22Rv1 (cell line): ENCODE measurements around the gene TKTL1.

Source experiments
- H3K27ac ChIP-seq: fragments of 450-650 bp; 2 replicates; pipeline ENCODE4 v1.5.1; 2017
- ZFX ChIP-seq: fragments of 450-650 bp; IDR thresholded peaks from 2 replicates; pipeline ENCODE4 v1.6.1; 2017; ENCODE audit warnings: antibody characterized with exemption, borderline replicate concordance
- TF ChIP-seq, protein P1 (sequence below): fragments of 450-650 bp; IDR thresholded peaks from 2 replicates; pipeline ENCODE4 v1.5.1; 2017; ENCODE audit warnings: mild to moderate bottlenecking

Gene TKTL1

DNA sequence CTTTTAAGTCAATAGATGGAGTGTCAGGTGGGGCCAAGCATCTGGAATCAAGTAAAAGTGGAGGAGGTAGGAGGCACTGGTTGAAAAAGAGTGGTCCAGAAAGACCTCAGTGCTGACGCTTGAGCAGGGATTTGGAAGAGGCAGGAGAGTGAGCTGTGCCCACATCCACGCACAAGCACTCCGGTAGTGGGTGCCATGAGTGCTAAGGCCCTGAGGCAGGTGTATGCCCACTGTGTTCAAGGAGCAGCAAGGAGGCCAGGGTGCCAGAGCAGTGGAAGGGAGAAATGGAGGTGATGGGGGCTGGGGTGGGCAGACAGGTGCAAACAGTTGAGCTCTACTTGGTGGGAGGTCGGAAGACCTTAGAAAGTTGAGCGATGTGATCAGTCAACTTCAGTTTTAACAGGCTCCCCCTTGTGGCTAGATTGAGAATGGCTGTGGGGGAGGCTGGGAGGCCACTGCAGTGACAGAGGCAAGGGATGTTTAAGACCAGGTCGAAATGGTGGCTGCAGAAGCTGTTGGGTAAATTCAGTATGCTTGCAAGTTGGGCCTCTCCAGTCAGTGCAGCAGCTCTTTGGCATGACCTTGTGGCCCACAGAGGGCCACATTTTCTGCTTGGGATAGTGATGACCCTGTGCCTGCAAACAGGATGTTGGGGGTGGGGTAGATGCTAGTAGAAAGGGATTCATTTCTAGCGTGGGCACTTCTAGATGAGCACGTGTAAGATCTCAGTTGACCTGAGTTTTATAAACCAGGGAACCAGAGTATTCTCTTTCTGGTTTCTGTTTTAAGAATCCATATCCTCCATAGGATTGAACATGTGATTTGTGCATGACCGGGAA lies 12.7 kb downstream of the TKTL1 start:
- TF ChIP-seq ZFX, result no peak
- TF ChIP-seq, protein P1, sequence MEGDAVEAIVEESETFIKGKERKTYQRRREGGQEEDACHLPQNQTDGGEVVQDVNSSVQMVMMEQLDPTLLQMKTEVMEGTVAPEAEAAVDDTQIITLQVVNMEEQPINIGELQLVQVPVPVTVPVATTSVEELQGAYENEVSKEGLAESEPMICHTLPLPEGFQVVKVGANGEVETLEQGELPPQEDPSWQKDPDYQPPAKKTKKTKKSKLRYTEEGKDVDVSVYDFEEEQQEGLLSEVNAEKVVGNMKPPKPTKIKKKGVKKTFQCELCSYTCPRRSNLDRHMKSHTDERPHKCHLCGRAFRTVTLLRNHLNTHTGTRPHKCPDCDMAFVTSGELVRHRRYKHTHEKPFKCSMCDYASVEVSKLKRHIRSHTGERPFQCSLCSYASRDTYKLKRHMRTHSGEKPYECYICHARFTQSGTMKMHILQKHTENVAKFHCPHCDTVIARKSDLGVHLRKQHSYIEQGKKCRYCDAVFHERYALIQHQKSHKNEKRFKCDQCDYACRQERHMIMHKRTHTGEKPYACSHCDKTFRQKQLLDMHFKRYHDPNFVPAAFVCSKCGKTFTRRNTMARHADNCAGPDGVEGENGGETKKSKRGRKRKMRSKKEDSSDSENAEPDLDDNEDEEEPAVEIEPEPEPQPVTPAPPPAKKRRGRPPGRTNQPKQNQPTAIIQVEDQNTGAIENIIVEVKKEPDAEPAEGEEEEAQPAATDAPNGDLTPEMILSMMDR, result peak; percentile 66
- H3K27ac ChIP-seq, result no peak overlapping the region

GRCh38 chrX:154309041-154309775 lies 13.6 kb downstream of the TKTL1 start:
- H3K27ac ChIP-seq, result no peak overlapping the region
- TF ChIP-seq, protein P1, result no peak
- TF ChIP-seq ZFX, result no peak

DNA sequence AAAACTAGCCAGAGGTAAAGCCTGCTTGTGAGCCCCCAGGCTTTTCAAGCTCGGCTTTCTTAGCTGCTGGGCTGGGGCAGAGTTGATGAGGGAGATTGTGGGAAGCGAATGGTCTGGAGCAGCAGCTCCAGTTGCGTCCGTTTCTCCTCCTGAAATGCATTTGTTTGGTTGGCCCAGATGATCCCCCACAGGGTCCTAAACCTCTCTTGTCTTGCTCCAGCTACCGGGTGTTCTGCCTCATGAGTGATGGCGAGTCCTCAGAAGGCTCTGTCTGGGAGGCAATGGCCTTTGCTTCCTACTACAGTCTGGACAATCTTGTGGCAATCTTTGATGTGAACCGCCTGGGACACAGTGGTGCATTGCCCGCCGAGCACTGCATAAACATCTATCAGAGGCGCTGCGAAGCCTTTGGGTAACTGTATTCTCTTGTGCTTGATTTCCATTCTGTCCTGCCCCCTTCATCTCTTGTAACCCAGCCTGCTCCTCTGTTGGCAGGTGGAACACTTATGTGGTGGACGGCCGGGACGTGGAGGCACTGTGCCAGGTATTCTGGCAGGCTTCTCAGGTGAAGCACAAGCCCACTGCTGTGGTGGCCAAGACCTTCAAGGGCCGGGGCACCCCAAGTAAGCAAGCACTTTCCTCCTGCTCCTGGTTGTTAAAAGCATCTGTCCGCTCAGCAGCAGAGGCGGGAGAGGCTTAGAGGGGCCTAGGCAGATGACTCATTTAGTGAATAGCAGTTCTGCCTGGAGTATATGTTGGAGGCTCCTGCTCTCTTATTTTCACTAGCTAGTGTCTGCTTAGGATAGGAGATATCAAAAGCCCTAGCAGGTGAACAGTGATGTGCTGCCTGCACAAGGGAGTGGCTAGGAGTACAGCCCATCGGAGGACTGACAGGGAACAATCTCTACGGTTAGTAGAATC lies 15.3 kb downstream of the TKTL1 start:
- H3K27ac ChIP-seq, result no peak overlapping the region
- TF ChIP-seq ZFX, result no peak
- TF ChIP-seq, protein P1, result no peak

- no peak for TF ChIP-seq ZFX
- TF ChIP-seq, protein P1, result no peak
- H3K27ac ChIP-seq, result no peak overlapping the region
These were observed 16.5 kb downstream of the TKTL1 start for GRCh38 chrX:154312116-154312515.

DNA sequence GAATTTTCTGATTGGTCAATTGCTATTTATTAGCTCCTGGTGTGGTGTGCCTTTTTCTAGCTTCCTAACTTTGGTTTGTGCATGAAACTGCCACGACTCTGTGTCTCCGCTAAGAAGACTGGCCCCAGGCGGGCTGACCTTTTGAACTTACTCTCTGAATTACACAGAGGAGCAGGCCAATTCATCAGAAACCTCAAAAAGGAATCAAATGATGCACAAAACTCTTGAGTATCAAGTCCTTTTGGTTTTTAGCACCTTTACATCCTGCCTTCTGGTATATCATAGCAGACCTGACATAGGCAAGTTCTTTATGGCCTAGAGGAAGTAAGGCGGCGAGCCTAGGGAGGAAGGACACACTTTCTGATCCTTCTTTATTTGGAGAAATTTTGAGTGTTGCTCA lies 17.6 kb downstream of the TKTL1 start:
- no peak for TF ChIP-seq ZFX
- TF ChIP-seq, protein P1, result no peak
- no peak overlapping the region for H3K27ac ChIP-seq

GRCh38 chrX:154315416-154315815 lies 19.8 kb downstream of the TKTL1 start:
- no peak for TF ChIP-seq ZFX
- no peak overlapping the region for H3K27ac ChIP-seq

DNA sequence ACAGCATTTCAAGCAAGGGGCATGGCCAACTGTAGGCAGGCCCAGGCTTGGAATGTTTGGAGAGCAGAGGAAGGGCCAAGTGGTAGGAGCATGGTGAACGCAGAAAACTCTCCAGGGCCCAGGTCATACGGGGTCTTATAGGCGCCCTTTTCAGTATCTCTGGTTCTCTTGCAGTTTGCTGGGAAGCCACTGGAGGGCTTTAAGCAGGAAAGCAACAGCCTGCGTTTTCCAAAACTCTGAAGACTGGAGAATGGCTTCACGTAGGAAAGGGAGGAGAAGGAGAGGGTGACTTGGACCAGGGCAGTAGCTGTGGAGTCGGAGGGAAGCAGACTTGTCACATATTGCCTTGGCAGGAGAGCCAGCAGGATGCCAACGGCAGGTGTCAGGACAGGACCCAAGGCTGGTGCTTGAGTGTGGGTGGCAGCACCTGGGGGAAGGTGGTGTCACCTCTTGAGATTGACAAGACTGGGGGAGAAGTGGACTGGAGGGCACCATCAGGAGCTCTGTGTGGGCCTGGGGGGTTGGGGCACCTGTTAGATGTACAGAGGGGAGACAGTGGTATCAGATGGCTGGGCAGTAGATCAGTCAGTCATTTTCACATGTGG lies 21.9 kb downstream of the TKTL1 start:
- TF ChIP-seq, protein P1, result peak; percentile 39
- no peak for TF ChIP-seq ZFX
- no peak overlapping the region for H3K27ac ChIP-seq
